Measurements from ENCODE around the gene DMRTC1B.
"Not testable (repeated sequence)": the region's sequence is repeated elsewhere in the genome, so short reads cannot be mapped to it uniquely, and the experiment has no call there.

Gene DMRTC1B, protein sequence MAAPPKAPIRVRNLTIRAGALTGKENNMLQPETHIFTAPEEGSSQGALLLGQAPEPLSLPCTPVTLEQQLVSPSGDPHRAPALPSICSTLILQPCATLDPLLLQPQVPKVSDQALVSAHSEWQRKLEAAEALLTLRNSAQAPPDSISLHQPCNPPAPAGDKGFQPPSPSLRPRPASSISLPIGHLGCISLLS

GRCh38 chrX:72776653-72777466 is at the start of gene DMRTC1B:
Gene DMRTC1B, plus strand, starts transcription at chrX:72776890. Its CDS starts 68,246 bp downstream, at chrX:72845136.
- DNase-seq (ENCODE audit: low spot score), result not testable (repeated sequence)

GRCh38 chrX:72727846-72728245 is 48.8 kb upstream of the DMRTC1B start:
- DNase-seq (ENCODE audit: low spot score), result no peak

DNA sequence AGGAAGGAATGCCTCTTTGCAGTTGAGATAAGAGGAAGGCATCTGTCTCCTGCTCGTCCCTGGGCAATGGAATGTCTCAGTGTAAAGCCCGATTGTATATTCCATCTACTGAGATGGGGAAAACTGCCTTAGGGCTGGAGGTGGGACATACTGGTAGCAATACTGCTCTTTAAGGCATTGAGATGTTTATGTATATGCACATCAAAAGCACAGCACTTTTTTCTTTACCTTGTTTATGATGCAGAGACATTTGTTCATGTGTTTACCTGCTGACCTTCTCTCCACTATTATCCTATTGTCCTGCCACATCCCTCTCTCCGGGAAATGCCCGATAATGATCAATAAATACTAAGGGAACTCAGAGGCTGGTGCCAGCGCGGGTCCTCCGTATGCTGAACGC is 43.1 kb upstream of the DMRTC1B start:
- not testable (repeated sequence) for DNase-seq (ENCODE audit: low spot score)

GRCh38 chrX:72735561-72735960 is 41.1 kb upstream of the DMRTC1B start:
- DNase-seq (ENCODE audit: low spot score), result no peak

DNA sequence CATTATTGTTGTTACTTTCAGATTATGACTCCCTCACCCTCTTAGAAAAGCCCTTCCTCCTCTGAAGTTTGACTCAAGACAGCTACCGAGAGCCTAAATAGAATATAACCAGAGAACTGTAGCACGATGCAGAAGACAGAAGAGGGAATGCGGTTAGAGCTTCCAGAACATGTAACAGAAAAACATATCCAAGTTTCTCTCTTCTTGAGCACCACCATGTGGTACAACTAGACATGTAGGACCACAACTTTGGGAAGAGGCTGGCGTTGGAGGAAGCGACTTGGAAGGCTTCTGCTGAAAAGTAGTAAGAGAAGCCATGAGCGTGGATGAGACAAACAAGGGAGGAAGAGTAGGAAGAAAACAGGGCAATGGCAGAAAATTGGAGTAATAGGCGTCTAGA is 31.1 kb upstream of the DMRTC1B start:
- DNase-seq (ENCODE audit: low spot score), result not testable (repeated sequence)

DNA sequence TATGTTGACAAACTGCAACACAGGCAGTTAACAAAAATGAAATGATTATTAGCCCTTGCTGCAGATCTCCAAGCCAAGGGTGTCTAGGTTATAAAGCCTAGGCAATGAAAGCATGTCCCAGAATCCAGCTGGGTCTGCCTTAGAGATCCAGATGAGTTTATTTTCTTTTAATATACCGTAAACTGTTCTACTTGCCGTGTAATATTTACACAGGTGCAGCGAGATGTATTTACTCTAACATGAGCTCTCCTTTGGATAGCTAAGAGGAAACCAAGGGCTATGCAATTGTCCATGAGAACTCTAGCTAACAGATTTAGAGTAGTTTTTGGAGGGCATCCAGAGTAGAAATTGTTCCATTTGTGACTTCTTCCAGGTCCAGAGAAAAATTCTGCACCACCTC is 28.1 kb upstream of the DMRTC1B start:
- DNase-seq (ENCODE audit: low spot score), result not testable (repeated sequence)

GRCh38 chrX:72760454-72760853 is 16.2 kb upstream of the DMRTC1B start:
- not testable (repeated sequence) for DNase-seq (ENCODE audit: low spot score)

GRCh38 chrX:72777467-72777790 is 739 bp downstream of the DMRTC1B start:
- DNase-seq (ENCODE audit: low spot score), result not testable (repeated sequence)

DNA sequence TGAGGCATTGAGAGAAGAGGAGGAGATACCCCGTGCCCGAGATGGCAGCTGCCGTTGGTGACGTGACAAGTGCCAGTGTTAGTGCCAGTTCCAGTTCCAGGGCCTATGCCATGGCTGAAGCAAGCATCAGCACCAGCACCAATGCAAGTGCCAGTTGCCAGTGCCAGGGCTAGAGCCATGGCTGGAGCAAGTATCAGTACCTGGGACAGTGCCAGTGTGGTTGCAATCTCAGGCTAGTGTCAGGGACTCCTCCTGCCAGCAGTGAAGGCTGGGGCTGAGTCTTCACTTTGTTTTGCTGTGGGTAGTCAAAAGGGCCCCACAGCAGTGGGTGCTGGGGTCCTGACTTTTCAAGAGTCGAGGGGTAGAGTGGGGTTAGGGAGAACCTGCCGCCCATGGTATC is 1.5 kb downstream of the DMRTC1B start:
- not testable (repeated sequence) for DNase-seq (ENCODE audit: low spot score)

DNA sequence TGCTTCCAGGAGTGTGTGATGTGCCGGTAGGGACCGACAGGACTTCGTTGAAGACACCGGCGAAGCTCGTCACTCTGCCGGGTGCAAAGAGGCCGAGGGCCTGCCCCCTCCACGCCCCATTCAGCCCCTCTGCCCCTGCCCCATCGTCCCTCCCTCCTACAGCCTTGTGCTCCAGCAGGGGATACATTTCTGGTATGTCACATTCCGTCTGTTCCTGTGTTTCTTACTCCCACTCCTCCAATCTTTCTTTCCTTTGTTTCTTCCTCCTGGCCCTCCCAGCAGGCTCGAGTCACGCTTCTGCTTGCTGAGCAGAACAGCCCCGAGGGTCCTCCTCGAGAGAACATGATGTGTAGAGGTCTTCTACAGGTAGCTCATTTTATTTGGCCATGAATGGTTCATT is 5.9 kb downstream of the DMRTC1B start, which contains the start of gene FAM236B:
Gene FAM236B (minus strand): TSS at position 101 of the 400 bp plus-strand sequence. CDS start 100 bp downstream, at position 1.
- DNase-seq (ENCODE audit: low spot score), result not testable (repeated sequence)

DNA sequence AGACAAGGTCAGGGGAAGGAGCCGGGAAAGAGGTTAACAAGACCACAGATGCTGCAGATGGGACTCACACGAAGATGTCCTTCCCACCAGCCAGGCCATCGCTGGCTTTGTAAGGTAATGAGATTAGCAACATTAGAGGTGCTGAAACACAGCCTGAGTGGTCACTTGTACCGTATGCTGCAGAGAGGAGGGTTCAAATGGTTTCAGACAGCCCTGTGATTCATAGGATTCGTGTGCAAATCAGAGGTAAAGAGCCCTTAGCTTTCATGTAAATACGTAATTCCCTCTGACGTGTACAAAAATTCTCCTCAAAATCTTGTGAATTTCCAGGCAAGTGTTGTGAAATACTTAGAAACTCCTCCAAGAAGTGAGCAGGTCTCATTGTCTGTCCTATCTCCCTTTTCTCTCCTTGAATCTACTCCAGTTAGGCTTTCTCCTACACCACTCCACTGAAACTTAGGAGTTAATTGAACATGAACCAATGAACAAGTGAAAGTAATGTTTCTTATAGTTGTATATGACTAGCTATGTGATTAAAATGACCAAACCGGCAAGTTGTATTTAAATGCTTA is 6.8 kb downstream of the DMRTC1B start:
- DNase-seq (ENCODE audit: low spot score), result not testable (repeated sequence)

DNA sequence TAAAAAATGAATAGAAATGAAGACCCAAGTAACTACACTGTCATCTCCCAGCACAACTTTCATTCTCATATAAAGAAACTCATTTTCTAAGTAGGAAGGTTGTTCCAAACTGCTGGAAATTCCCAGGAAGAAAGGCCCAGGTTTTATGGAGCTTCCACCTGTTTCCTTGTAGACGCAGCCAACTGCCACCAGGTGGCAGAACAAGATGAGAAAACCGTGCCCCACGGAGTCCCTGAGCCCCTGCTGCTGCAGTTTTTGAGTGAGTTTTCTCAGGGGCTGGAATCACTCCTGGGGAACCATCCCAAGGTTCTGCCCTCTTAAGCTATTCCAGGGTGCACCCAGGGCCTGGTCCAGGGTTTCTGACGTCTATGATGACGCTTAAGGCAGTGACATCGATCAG is 7.3 kb downstream of the DMRTC1B start:
- not testable (repeated sequence) for DNase-seq (ENCODE audit: low spot score)

GRCh38 chrX:72788142-72788541 is 11.5 kb downstream of the DMRTC1B start:
- not testable (repeated sequence) for DNase-seq (ENCODE audit: low spot score)

- DNase-seq (ENCODE audit: low spot score), result not testable (repeated sequence)
These were observed 13.7 kb downstream of the DMRTC1B start for GRCh38 chrX:72790390-72790789.

- DNase-seq (ENCODE audit: low spot score), result not testable (repeated sequence)
These were observed 31.4 kb downstream of the DMRTC1B start, which contains the start of gene FAM236D for GRCh38 chrX:72808110-72808509. Gene FAM236D, minus strand, starts transcription at chrX:72808210. Its CDS starts 100 bp downstream, at chrX:72808110.

GRCh38 chrX:72830701-72831100 is 54.0 kb downstream of the DMRTC1B start:
- not testable (repeated sequence) for DNase-seq (ENCODE audit: low spot score)

DNA sequence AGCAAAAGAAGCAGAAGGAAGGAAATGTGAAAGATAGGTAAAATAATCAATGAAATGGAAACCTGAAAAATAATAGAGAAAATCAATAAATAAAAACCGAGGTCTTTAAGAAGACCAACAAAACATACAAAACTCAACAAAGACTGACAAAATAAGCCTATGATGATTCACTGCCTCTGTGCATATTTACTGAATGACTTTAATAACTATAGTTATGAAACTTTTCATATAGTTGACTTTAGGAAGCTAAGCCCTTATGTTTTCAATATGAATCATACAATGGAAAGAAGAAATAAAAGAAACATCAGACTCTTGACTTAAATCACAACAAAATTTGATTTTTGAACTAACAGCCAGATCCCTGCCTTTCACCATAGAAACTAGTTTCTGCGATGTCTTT is 60.8 kb downstream of the DMRTC1B start:
- DNase-seq (ENCODE audit: low spot score), result not testable (repeated sequence)

- DNase-seq (ENCODE audit: low spot score), result not testable (repeated sequence)
These were observed 106.2 kb downstream of the DMRTC1B start for GRCh38 chrX:72882898-72883297.

- not testable (repeated sequence) for DNase-seq (ENCODE audit: low spot score)
These were observed 113.0 kb downstream of the DMRTC1B start for GRCh38 chrX:72889740-72890139.
